H1 (cell line): ENCODE results near the gene GMPR. TPM values are rescaled to one million over a fixed set of nuclear protein-coding genes. Genes with fewer than 3 reads are reported as not detected.

Experiments
- CTCF ChIA-PET: fragments of 300-600 bp; sonication (Branson Sonifier 250); formaldehyde crosslinking; loops from one replicate; lab custom pipeline; 2021; ENCODE audit not compliant: partially characterized antibody; lab: Charles Lee
- POLR2A ChIA-PET: fragments of 300-600 bp; sonication (Branson Sonifier 250); formaldehyde crosslinking; loops from one replicate; lab custom pipeline; 2021; ENCODE audit warnings: inconsistent platforms; ENCODE audit not compliant: partially characterized antibody; lab: Charles Lee
- DNase-seq, 2 experiments: peaks; one replicate each; pipeline versions ENCODE4 v3.0.0 to v3.0.0-alpha.2; 2010 to 2022; ENCODE audit warnings: low spot score in 2 of 2, low read depth in 1 of 2, mixed read lengths in 1 of 2
- FAIRE-seq: peaks from 2 replicates; lab custom pipeline; 2011; peaks lifted over from hg19 to GRCh38; lab: Jason Lieb, UNC
- H2AFZ ChIP-seq: 2 replicates; pipeline ENCODE4 v1.8.1; 2012; ENCODE audit warnings: low read length, inconsistent platforms
- H2AK5ac ChIP-seq: 2 replicates; pipeline ENCODE4 v1.6.1; 2013; ENCODE audit warnings: low read depth, low read length
- H2BK120ac ChIP-seq: replicated peaks from 2 replicates; pipeline ENCODE3; 2013; ENCODE audit warnings: low read depth, low read length, inconsistent platforms
- H2BK12ac ChIP-seq: 2 replicates; pipeline ENCODE4 v1.6.1; 2013; ENCODE audit warnings: low read depth, low read length
- H2BK15ac ChIP-seq: 2 replicates; pipeline ENCODE4 v1.6.1; 2013; ENCODE audit warnings: low read length
- H2BK20ac ChIP-seq: 2 replicates; pipeline ENCODE4 v1.6.1; 2013; ENCODE audit warnings: low read length
- H2BK5ac ChIP-seq: 2 replicates; pipeline ENCODE4 v1.6.1; 2013; ENCODE audit warnings: low read depth, low read length
- H3K14ac ChIP-seq: 2 replicates; pipeline ENCODE4 v1.6.1; 2013; ENCODE audit warnings: inconsistent platforms; ENCODE audit not compliant: insufficient read length
- H3K18ac ChIP-seq: 2 replicates; pipeline ENCODE4 v1.6.1; 2013; ENCODE audit warnings: low read length; ENCODE audit errors: extremely low read depth
- H3K23ac ChIP-seq: 2 replicates; pipeline ENCODE4 v1.6.1; 2013; ENCODE audit warnings: inconsistent platforms; ENCODE audit not compliant: insufficient read length
- H3K23me2 ChIP-seq: 2 replicates; pipeline ENCODE4 v1.6.1; 2013; ENCODE audit warnings: low read depth, low read length
- H3K27ac ChIP-seq: 2 replicates; pipeline ENCODE4 v1.6.1; 2011; ENCODE audit warnings: low read depth, low read length, inconsistent platforms
- H3K27me3 ChIP-seq, 4 experiments: replicated peaks in 1 of 4; 1 replicate in 1 of 4; 2 replicates in 3 of 4; pipeline versions ENCODE4 v1.6.1 to v1.8.1; 2011 to 2013; ENCODE audit warnings: low read length in 3 of 4, mild to moderate bottlenecking in 3 of 4, inconsistent platforms in 2 of 4, mixed read lengths in 2 of 4, moderate library complexity in 1 of 4; ENCODE audit not compliant: control insufficient read depth in 3 of 4, insufficient read depth in 3 of 4; ENCODE audit errors: extremely low read depth in 1 of 4
- H3K36me3 ChIP-seq, 4 experiments: 2 replicates each; pipeline versions ENCODE4 v1.6.1 to v1.8.1; 2011 to 2013; ENCODE audit warnings: mild to moderate bottlenecking in 4 of 4, low read length in 3 of 4, moderate library complexity in 2 of 4, control low read depth in 1 of 4, inconsistent platforms in 1 of 4; ENCODE audit not compliant: insufficient read depth in 4 of 4, control insufficient read depth in 2 of 4
- H3K4ac ChIP-seq: replicated peaks from 2 replicates; pipeline ENCODE3; 2013; ENCODE audit warnings: low read length, low read depth, mixed read lengths, inconsistent platforms; ENCODE audit not compliant: insufficient read length
- H3K4me1 ChIP-seq, 4 experiments: replicated peaks in 1 of 4; 1 replicate in 1 of 4; 2 replicates in 3 of 4; pipeline versions ENCODE4 v1.6.1 to v1.8.1; 2011 to 2013; ENCODE audit warnings: low read length in 3 of 4, inconsistent platforms in 2 of 4, mixed read lengths in 1 of 4; ENCODE audit not compliant: insufficient read depth in 4 of 4, control insufficient read depth in 3 of 4
- H3K4me2 ChIP-seq, 2 experiments: 2 replicates each; pipeline versions ENCODE4 v1.6.1 to v1.8.1; 2011 to 2013; ENCODE audit warnings: low read depth in 2 of 2, low read length in 2 of 2, control low read depth in 1 of 2, inconsistent platforms in 1 of 2, mild to moderate bottlenecking in 1 of 2; ENCODE audit not compliant: insufficient read depth in 1 of 2
- H3K4me3 ChIP-seq, 4 experiments: fragments of 200-600, 300-600 bp in 1 of 4; sonication (generic), shearing (Covaris generic), sonication (Bioruptor Twin) in 1 of 4; 2 replicates each; pipeline versions ENCODE4 v1.5.1 to v1.8.1; 2011 to 2016; ENCODE audit warnings: low read length in 4 of 4, low read depth in 3 of 4, control low read depth in 2 of 4, inconsistent platforms in 2 of 4, mild to moderate bottlenecking in 2 of 4, mixed read lengths in 1 of 4, moderate library complexity in 1 of 4; ENCODE audit not compliant: insufficient read depth in 2 of 4; ENCODE audit errors: extremely low read depth in 1 of 4
- H3K56ac ChIP-seq: replicated peaks from 2 replicates; pipeline ENCODE3; 2013; ENCODE audit warnings: low read depth, mild to moderate bottlenecking, mixed read lengths, low read length, inconsistent platforms; ENCODE audit not compliant: insufficient read length
- H3K79me1 ChIP-seq: 2 replicates; pipeline ENCODE4 v1.6.1; 2013; ENCODE audit warnings: low read depth, low read length, control low read depth
- H3K79me2 ChIP-seq, 2 experiments: 2 replicates each; pipeline versions ENCODE4 v1.6.1 to v1.8.1; 2012 to 2013; ENCODE audit warnings: low read length in 2 of 2, mild to moderate bottlenecking in 2 of 2, inconsistent platforms in 1 of 2; ENCODE audit not compliant: insufficient read depth in 2 of 2, control insufficient read depth in 1 of 2
- H3K9ac ChIP-seq, 4 experiments: replicated peaks in 1 of 4; 1 replicate in 1 of 4; 2 replicates in 3 of 4; pipeline versions ENCODE4 v1.6.1 to v1.8.1; 2011 to 2013; ENCODE audit warnings: low read depth in 3 of 4, low read length in 3 of 4, control low read depth in 2 of 4, mild to moderate bottlenecking in 2 of 4, moderate library complexity in 2 of 4, inconsistent platforms in 1 of 4; ENCODE audit errors: extremely low read depth in 1 of 4
- H3K9me3 ChIP-seq, 2 experiments: 2 replicates each; pipeline versions ENCODE4 v1.6.1 to v1.8.1; 2012 to 2013; ENCODE audit warnings: mild to moderate bottlenecking in 2 of 2, moderate library complexity in 2 of 2, control low read depth in 1 of 2, inconsistent platforms in 1 of 2, low read depth in 1 of 2, low read length in 1 of 2, mixed read lengths in 1 of 2; ENCODE audit not compliant: insufficient read depth in 2 of 2
- H4K20me1 ChIP-seq, 2 experiments: replicated peaks in 1 of 2; 2 replicates each; pipeline versions ENCODE3 to v1.8.1; 2011 to 2013; ENCODE audit warnings: inconsistent platforms in 2 of 2, low read length in 2 of 2, mild to moderate bottlenecking in 1 of 2; ENCODE audit not compliant: insufficient read depth in 2 of 2, control insufficient read depth in 1 of 2
- H4K5ac ChIP-seq: 2 replicates; pipeline ENCODE4 v1.6.1; 2013; ENCODE audit warnings: low read length, low read depth, mixed read lengths, inconsistent platforms; ENCODE audit not compliant: insufficient read length
- H4K8ac ChIP-seq: 2 replicates; pipeline ENCODE4 v1.8.0; 2013; ENCODE audit warnings: mild to moderate bottlenecking, moderate library complexity, low read length, inconsistent platforms; ENCODE audit not compliant: insufficient read depth; ENCODE audit errors: extremely low read depth
- H4K91ac ChIP-seq: replicated peaks from 2 replicates; pipeline ENCODE3; 2013; ENCODE audit warnings: low read length, mixed read lengths, inconsistent platforms; ENCODE audit not compliant: insufficient read length
- BACH1 ChIP-seq: IDR thresholded peaks from 2 replicates; pipeline ENCODE4 v1.6.1; 2012; ENCODE audit warnings: low read length, improper control_type of control experiment
- BRCA1 ChIP-seq: IDR thresholded peaks from 2 replicates; pipeline ENCODE4 v1.6.1; 2012; ENCODE audit warnings: low read depth, low read length, improper control_type of control experiment
- CBX5 ChIP-seq: fragments of 300-800, 300-1000 bp; sonication (generic); IDR thresholded peaks from 2 replicates; pipeline ENCODE4 v1.7.1; 2016; ENCODE audit warnings: antibody characterized with exemption, low read length, low read depth
- CEBPB ChIP-seq: IDR thresholded peaks from 2 replicates; pipeline ENCODE4 v1.6.1; 2012; ENCODE audit warnings: low read depth, low read length
- FOSL1 ChIP-seq: IDR thresholded peaks from 2 replicates; pipeline ENCODE4 v1.6.1; 2011; ENCODE audit warnings: mild to moderate bottlenecking, low read depth, low read length, moderate library complexity; ENCODE audit not compliant: insufficient read depth
- HDAC6 ChIP-seq: IDR thresholded peaks from one replicate; pipeline ENCODE4 v1.7.1; 2012; ENCODE audit warnings: low read depth, mild to moderate bottlenecking, inconsistent platforms, low read length, moderate library complexity
- RAD21 ChIP-seq, 2 experiments: IDR thresholded peaks in 1 of 2; conservative IDR thresholded peaks in 1 of 2; 2 replicates each; pipeline ENCODE4 v1.6.1; 2011; ENCODE audit warnings: low read depth in 2 of 2, low read length in 2 of 2, improper control_type of control experiment in 1 of 2, inconsistent platforms in 1 of 2, mild to moderate bottlenecking in 1 of 2, moderate library complexity in 1 of 2
- SP2 ChIP-seq: IDR thresholded peaks from 2 replicates; pipeline ENCODE4 v1.6.1; 2012; ENCODE audit warnings: mild to moderate bottlenecking, low read length, inconsistent platforms
- SP4 ChIP-seq: IDR thresholded peaks from 2 replicates; pipeline ENCODE4 v1.6.1; 2012; ENCODE audit warnings: low read length, inconsistent platforms
- TAF7 ChIP-seq: optimal IDR thresholded peaks from 2 replicates; pipeline ENCODE3; 2011; ENCODE audit warnings: low read depth, mild to moderate bottlenecking, inconsistent platforms, low read length, moderate library complexity, borderline replicate concordance
- ZNF274 ChIP-seq: IDR thresholded peaks from 2 replicates; pipeline ENCODE4 v1.7.0; 2012; ENCODE audit warnings: low read length, borderline replicate concordance; ENCODE audit errors: extremely low read depth
- WGBS, 2 experiments: shearing (Covaris generic) in 1 of 2; methylation state at CpG; one replicate each; pipeline versions ENCODE4 v1.1.6 to v1.1.7; 2013 to 2015; ENCODE audit warnings: low lambda C conversion rate in 2 of 2, mixed read lengths in 2 of 2, inconsistent platforms in 1 of 2, low coverage in 1 of 2, missing lambda C conversion rate in 1 of 2; ENCODE audit not compliant: insufficient replicate concordance in 2 of 2, insufficient coverage in 1 of 2, insufficient read length in 1 of 2; ENCODE audit errors: extremely low coverage in 1 of 2, missing lambda C conversion rate in 1 of 2; 5-methylcytosine and 5-hydroxymethylcytosine counted together
- polyA plus RNA-seq, 7 experiments: library from polyadenylated mRNA; depleted of rRNA in 3 of 7; stranded (reverse) in 5 of 7; unstranded in 2 of 7; fragments of >200 nt in 5 of 7; fragments of 200-250 nt in 2 of 7; gene quantifications; 1 replicate in 5 of 7; 2 replicates in 1 of 7; 4 replicates in 1 of 7; pipeline versions ENCODE4 v1.2.1 to v1.2.3, GENCODE V29; 2011 to 2013; ENCODE audit warnings: missing spikeins in 2 of 7, mixed read lengths in 2 of 7
- total RNA-seq: library from RNA; stranded (reverse); fragmentation: NEBNext Ultra II Directional; extraction: Animal tissue kit (Norgen Biotek cat#: 25700); gene quantifications from 2 replicates; pipeline ENCODE4 v1.2.1, GENCODE V29; 2021
- TF ChIP-seq, protein P1 (sequence below): IDR thresholded peaks from 2 replicates; pipeline ENCODE4 v1.6.1; 2012; ENCODE audit warnings: low read length, inconsistent platforms

The GMPR gene
- total and polyA plus RNA-seq, 2 of the 8 experiments (the other 6 are each of a cell fraction or from before 2014, with no cell fraction given): 0.99 to 1.2 TPM

DNA sequence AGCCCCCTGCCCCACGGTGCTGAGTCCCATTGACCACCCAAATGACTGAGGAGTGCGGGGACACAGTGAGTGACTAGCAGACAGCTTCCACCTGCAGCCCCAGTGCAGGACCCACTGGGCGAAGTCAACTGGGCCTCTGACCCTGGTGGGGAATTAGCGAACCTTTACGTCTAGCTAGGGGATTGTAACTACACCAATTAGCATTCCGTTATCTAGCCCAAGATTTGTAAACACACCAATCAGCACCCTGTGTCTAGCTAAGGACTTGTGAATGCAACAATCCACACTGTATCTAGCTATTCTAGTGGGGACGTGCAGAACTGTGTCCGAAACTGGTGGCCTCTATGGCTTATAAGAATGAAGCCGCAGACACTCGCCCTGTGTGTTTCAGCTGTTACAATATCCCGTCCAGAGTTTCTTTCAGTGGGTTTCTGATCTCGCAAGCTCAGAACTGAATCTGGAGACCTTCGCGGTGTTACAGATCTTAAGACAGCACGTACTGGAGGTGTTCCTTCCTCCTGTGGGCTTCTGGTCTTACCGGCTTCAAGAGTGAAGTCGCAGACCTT, 21.1 kb upstream of the GMPR start:
- H3K79me2 ChIP-seq: no peaks in the 10 kb centered on the region
- no peak overlapping the region for H4K5ac ChIP-seq
- ChIA-PET CTCF (interaction anchor here (1.9 to 5.3 kb wide), 5 partner anchors 9 to 60 kb away, joined by 5 to 30 read pairs (median 8); no protein-coding TSS in a partner anchor), POLR2A (interaction anchor here (1.3 kb wide), 1 partner anchor 89 kb away, joined by 3 read pairs; the partner anchor contains the start of gene MYLIP)
- H2BK120ac ChIP-seq: no peak overlapping the region
- no peaks in the 10 kb centered on the region for H3K9me3 ChIP-seq
- H3K4me2 ChIP-seq: no peak overlapping the region; a peak in 1 of 4 replicates
- H2BK12ac ChIP-seq: no peak overlapping the region
- no peak overlapping the region for H3K14ac ChIP-seq
- H2BK15ac ChIP-seq: no peak overlapping the region
- FAIRE-seq: no peak
- H2BK20ac ChIP-seq: no peak overlapping the region
- no peak for DNase-seq
- peaks cover 0 to 3% (median 0%) of the 10 kb centered on the region in 4 experiments; a peak in 2 of 7 replicates for H3K27me3 ChIP-seq
- no peaks in the 10 kb centered on the region for H3K4me1 ChIP-seq
- H3K23ac ChIP-seq: no peak overlapping the region
- no peak overlapping the region for H3K9ac ChIP-seq
- H4K20me1 ChIP-seq: no peaks in the 10 kb centered on the region
- H2AFZ ChIP-seq: no peak overlapping the region
- H4K8ac ChIP-seq: no peak overlapping the region
- no peak overlapping the region for H2AK5ac ChIP-seq
- no peaks in the 10 kb centered on the region for H3K36me3 ChIP-seq
- no peak overlapping the region for H3K18ac ChIP-seq
- H3K56ac ChIP-seq: no peak overlapping the region
- no peak overlapping the region for H3K27ac ChIP-seq
- WGBS, 2 experiments: 93% methylated on average over 17 of the region's 17 CpGs; no CpG with 5 or more reads in 1 of the 2 experiments
- no peaks in the 10 kb centered on the region for H3K23me2 ChIP-seq
- H4K91ac ChIP-seq: no peak overlapping the region
- H2BK5ac ChIP-seq: no peak overlapping the region
- no peaks in the 10 kb centered on the region for H3K79me1 ChIP-seq
- no peak overlapping the region; a peak in 1 of 8 replicates for H3K4me3 ChIP-seq
- H3K4ac ChIP-seq: no peak overlapping the region
- TF ChIP-seq ZNF274: no peak
- no peak for TF ChIP-seq CEBPB
- no peak for TF ChIP-seq BACH1
- TF ChIP-seq TAF7: no peak
- TF ChIP-seq RAD21 (IDR thresholded peaks at IDR 0.05 in 1 of 2, conservative IDR thresholded peaks at IDR 0.05 in 1 of 2; ENCODE audit: low read depth in 2 of 2, low read length in 2 of 2): no peak
- TF ChIP-seq FOSL1: no peak
- TF ChIP-seq CBX5: no peak
- TF ChIP-seq, protein P1, sequence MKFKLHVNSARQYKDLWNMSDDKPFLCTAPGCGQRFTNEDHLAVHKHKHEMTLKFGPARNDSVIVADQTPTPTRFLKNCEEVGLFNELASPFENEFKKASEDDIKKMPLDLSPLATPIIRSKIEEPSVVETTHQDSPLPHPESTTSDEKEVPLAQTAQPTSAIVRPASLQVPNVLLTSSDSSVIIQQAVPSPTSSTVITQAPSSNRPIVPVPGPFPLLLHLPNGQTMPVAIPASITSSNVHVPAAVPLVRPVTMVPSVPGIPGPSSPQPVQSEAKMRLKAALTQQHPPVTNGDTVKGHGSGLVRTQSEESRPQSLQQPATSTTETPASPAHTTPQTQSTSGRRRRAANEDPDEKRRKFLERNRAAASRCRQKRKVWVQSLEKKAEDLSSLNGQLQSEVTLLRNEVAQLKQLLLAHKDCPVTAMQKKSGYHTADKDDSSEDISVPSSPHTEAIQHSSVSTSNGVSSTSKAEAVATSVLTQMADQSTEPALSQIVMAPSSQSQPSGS: no peak
- no peak for TF ChIP-seq BRCA1
- TF ChIP-seq SP4: no peak
- TF ChIP-seq SP2: no peak
- TF ChIP-seq HDAC6: no peak
